Activated CD8-positive, alpha-beta T cell treated with anti-CD3 and anti-CD28 coated beads for 36 hours (primary cell): ENCODE measurements around the gene MYH7B. TPM values are rescaled to one million over a fixed set of nuclear protein-coding genes. Genes with fewer than 3 reads are reported as not detected.

Experiments
- ATAC-seq: fragments of 200-7000 bp; cut with Tn5 transposase; one replicate; pipeline ENCODE4 v1.10.0; 2021; ENCODE audit warnings: mild to moderate bottlenecking, moderate library complexity
- CTCF ChIA-PET: fragments of 350-600 bp; sonication (Branson Sonifier 250); formaldehyde crosslinking; loops from one replicate; lab custom pipeline; 2021; ENCODE audit warnings: antibody characterized with exemption; lab: Charles Lee
- POLR2A ChIA-PET: fragments of 350-600 bp; sonication (Branson Sonifier 250); formaldehyde crosslinking; loops from one replicate; lab custom pipeline; 2021; ENCODE audit warnings: antibody characterized with exemption; lab: Charles Lee
- DNase-seq: peaks from one replicate; pipeline ENCODE4 v3.0.0-alpha.2; 2020
- H3K27ac Mint-ChIP-seq: one replicate; pipeline ENCODE4 v1.8.0; 2021; ENCODE audit warnings: mild to moderate bottlenecking, mixed read lengths
- H3K27me3 Mint-ChIP-seq: one replicate; pipeline ENCODE4 v1.8.0; 2021; ENCODE audit warnings: mixed read lengths
- H3K36me3 Mint-ChIP-seq: one replicate; pipeline ENCODE4 v1.8.0; 2021; ENCODE audit warnings: low read depth, mixed read lengths
- H3K4me1 Mint-ChIP-seq: one replicate; pipeline ENCODE4 v1.8.0; 2021; ENCODE audit warnings: low read depth, mixed read lengths
- H3K4me3 Mint-ChIP-seq: one replicate; pipeline ENCODE4 v1.8.0; 2021; ENCODE audit warnings: mild to moderate bottlenecking, moderate library complexity, mixed read lengths
- H3K9me3 Mint-ChIP-seq: one replicate; pipeline ENCODE4 v1.8.0; 2021; ENCODE audit warnings: mixed read lengths
- CTCF ChIP-seq: fragments of 200-600 bp; IDR thresholded peaks from one replicate; pipeline ENCODE4 v1.8.0; 2022; ENCODE audit warnings: antibody characterized with exemption, mild to moderate bottlenecking
- intact Hi-C: fragments of 100-400 bp; cut with micrococcal nuclease; formaldehyde crosslinking; loops from one replicate; pipeline ENCODE4 v1.10.0; 2022
- total RNA-seq, 2 experiments: library from RNA; stranded (reverse); gene quantifications; one replicate each; pipeline ENCODE4 v1.2.3, GENCODE V29; 2021

MYH7B gene
- total RNA-seq, 2 experiments from 2014 or later: 0.22 to 0.38 TPM

DNA sequence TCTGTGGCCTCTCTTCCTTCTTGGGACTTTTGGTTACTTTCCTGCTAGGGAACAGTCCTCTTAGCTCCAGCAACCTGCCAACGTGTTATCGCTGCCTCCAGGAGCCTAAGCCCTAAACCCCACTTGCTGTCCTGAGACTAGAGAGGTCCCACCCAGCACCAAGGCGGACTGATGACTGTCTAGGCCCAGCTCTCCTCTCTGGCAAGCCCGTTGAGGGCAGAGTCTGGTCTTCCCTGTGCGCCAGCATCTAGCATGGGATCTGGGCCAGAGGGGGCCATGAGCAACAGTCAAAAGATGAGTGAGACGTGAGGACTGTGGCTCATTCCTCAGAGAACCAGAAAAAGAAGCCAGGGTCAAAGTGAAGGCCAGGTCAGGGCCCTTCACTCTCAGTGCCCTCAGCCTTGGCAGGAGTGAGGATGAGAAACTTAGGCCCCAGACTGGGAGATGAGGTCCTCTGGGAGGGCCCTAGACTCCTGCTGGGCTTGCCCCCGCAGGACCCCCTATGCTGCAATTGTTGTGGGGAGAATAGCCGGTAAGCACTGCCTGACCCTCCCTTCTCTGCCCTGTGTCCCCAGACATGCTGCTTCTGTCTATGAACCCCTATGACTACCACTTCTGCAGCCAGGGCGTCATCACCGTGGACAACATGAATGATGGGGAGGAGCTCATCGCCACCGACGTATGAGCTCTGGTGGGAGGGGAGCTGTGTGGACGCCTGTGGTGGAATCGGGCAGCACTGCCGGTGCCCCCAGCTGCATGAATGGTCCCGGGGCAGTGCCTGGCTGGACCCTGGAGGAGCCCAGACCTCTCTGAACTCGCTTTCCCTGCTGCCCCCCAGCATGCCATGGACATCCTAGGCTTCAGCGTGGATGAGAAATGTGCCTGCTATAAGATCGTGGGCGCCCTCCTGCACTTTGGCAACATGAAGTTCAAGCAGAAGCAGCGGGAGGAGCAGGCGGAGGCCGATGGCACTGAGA lies 30.9 kb downstream of the MYH7B start:
- Mint-ChIP-seq H3K27ac (no peak overlapping the region), H3K9me3 (no peaks in the 10 kb centered on the region), H3K4me1 (no peaks in the 10 kb centered on the region), H3K4me3 (no peak overlapping the region), H3K36me3 (no peaks in the 10 kb centered on the region), H3K27me3 (peaks cover 11% of the 10 kb centered on the region)
- no peak for TF ChIP-seq CTCF
- POLR2A ChIA-PET: no interaction called here
- intact Hi-C loops: no loop called here
- CTCF ChIA-PET: interaction anchor here (1.0 kb wide), 1 partner anchor 111 kb away, joined by 3 read pairs; no protein-coding TSS in a partner anchor
- no peak for DNase-seq
- no peak for ATAC-seq

DNA sequence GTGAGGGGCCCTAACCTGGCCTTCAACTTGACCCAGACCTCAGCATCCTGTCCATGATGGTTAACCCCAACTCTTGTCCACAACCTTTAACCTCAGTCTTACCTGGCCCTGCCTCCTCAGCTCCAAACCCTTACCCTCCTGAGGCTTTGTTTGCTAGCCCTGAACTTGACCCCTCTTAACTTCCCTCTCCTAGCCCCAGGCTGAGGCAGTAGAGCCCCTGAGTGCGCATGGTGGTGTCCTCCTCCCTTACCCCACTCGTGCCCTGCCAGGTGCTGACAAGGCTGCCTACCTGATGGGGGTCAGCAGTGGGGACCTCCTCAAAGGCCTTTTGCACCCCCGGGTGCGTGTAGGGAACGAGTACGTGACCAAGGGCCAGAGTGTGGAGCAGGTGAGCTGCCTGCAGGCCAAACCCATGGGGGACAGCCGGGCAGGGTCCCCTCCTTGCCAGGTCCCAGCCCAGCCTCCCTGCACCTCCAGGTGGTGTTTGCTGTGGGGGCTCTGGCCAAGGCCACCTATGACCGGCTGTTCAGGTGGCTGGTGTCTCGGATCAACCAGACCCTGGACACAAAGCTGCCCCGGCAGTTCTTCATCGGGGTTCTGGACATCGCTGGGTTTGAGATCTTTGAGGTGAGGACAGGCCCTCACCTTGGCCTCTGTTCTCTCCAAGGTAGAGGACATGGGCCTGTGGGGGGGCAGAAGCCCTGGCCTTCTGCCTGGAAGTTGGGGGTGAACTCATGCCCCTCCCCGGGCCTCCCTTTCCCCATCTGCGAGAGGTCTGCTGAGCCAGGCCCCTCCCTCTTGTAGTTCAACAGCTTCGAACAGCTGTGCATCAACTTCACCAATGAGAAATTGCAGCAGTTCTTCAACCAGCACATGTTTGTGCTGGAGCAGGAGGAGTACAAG lies 31.9 kb downstream of the MYH7B start:
- DNase-seq: no peak
- no peak for TF ChIP-seq CTCF
- Mint-ChIP-seq H3K36me3 (no peaks in the 10 kb centered on the region), H3K27ac (no peak overlapping the region), H3K27me3 (peaks cover 6% of the 10 kb centered on the region), H3K4me1 (no peaks in the 10 kb centered on the region), H3K9me3 (no peaks in the 10 kb centered on the region), H3K4me3 (no peak overlapping the region)
- intact Hi-C loops: no loop called here
- CTCF ChIA-PET: interaction anchor here (1.0 kb wide), 1 partner anchor 112 kb away, joined by 3 read pairs; no protein-coding TSS in a partner anchor
- POLR2A ChIA-PET: no interaction called here
- ATAC-seq: no peak

DNA sequence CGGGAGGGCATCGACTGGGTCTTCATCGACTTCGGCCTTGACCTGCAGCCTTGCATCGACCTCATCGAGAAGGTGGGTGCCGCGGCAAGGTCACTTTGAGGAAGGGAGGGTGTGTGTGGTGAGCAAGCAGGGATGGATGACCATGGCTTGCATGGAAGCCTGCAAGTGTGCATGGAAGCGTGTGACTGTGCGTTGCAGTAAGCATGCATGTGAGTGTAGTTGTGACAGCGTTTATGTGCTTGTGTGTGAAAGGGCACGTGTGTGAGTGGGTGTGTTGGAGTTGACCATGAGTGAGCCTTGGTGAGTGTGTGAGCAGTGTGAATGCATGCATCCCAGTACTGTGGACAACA lies 32.5 kb downstream of the MYH7B start:
- intact Hi-C loops: no loop called here
- H3K9me3 Mint-ChIP-seq: no peaks in the 10 kb centered on the region
- peaks cover 2% of the 10 kb centered on the region for H3K27me3 Mint-ChIP-seq
- no peaks in the 10 kb centered on the region for H3K36me3 Mint-ChIP-seq
- no peak overlapping the region for H3K4me3 Mint-ChIP-seq
- POLR2A ChIA-PET: no interaction called here
- no peaks in the 10 kb centered on the region for H3K4me1 Mint-ChIP-seq
- DNase-seq (no peak), ATAC-seq (no peak)
- TF ChIP-seq CTCF: no peak
- no peak overlapping the region for H3K27ac Mint-ChIP-seq
- CTCF ChIA-PET: no interaction called here

- no peaks in the 10 kb centered on the region for H3K36me3 Mint-ChIP-seq
- no peak overlapping the region for H3K4me3 Mint-ChIP-seq
- intact Hi-C loops: no loop called here
- no peak for DNase-seq
- no peak for ATAC-seq
- H3K9me3 Mint-ChIP-seq: no peaks in the 10 kb centered on the region
- CTCF ChIA-PET: no interaction called here
- no peaks in the 10 kb centered on the region for H3K27me3 Mint-ChIP-seq
- no peak for TF ChIP-seq CTCF
- POLR2A ChIA-PET: no interaction called here
- no peaks in the 10 kb centered on the region for H3K4me1 Mint-ChIP-seq
- H3K27ac Mint-ChIP-seq: no peak overlapping the region
Measured at GRCh38 chr20:34989118-34989517, 33.5 kb downstream of the MYH7B start.
